Activated CD4-positive, alpha-beta T cell treated with anti-CD3 and anti-CD28 coated beads for 48 hours (primary cell): Measurements from ENCODE around the gene HEXD.

Source experiments
- DNase-seq: peaks from one replicate; pipeline ENCODE4 v3.0.0-alpha.2; 2020

The HEXD gene

DNA sequence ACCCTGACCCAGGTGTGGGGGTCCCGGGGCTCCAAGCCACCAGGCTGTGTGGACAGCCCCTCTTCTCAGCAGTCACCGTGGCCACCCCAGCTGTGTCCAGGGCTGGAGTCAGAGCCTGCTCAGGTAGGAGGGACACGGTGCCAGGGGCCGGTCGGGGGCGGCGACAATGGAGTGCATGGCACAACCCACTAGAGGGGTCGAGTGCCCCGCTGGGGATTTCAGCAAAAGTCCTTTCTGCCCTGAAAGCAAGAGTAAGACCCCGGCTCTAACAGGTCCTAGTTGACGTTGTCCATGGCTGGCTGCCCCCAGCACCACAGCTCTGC is 35.3 kb upstream of the HEXD start:
- no peak for DNase-seq

DNA sequence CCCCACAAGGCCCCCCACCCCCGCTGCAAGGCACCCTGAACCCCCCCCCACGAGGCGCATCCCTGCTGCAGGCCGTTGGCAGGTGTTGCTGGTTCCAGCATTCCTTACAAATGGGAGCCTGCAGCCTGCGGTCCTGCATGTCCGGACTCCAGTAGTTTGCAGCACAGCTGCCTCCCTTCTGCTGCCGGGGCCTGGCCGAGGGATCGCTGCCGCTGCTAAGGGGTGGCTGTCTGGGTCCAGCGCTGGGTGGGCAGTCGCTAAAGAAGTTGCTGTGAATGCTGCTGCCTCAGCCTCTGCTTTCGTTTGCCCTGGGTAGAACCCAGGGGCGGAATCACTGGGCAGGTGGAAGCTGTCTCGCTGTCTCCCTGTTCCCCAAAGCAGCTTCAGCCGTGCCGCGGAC is 34.7 kb upstream of the HEXD start:
- DNase-seq, result no peak

DNA sequence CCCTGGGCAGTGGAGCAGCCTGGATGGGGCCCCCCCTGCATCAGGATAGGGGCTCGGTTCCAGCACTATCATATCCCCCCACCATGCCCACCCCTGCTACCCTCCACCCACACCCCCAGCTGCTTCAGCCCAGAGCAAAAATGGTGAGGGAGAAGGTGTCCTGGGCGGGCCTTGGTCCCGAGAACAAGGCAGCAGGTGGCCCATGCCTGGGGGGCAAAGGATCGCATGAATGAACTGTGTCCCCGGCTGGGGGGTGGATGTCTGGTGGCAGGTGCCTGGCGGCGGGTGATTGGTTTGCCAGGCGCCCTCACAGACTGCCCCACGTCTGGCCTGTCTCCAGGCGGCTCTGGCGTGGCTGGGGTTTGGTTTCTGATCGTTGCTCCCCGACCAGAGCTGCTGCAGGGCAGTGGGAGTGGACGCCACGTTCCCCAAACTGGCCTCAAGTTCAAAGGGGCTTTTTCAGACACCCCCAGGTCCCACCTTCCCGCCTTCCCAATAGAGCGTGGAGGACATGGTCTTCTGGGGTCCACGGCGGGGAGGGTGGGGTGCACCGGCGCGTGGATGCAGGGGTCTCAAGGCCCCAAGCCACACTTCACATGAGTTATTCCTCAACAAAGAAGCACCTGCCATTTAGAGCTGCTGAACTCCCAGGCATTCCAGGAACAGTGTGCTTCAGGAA is 34.0 kb upstream of the HEXD start:
- DNase-seq, result no peak

DNA sequence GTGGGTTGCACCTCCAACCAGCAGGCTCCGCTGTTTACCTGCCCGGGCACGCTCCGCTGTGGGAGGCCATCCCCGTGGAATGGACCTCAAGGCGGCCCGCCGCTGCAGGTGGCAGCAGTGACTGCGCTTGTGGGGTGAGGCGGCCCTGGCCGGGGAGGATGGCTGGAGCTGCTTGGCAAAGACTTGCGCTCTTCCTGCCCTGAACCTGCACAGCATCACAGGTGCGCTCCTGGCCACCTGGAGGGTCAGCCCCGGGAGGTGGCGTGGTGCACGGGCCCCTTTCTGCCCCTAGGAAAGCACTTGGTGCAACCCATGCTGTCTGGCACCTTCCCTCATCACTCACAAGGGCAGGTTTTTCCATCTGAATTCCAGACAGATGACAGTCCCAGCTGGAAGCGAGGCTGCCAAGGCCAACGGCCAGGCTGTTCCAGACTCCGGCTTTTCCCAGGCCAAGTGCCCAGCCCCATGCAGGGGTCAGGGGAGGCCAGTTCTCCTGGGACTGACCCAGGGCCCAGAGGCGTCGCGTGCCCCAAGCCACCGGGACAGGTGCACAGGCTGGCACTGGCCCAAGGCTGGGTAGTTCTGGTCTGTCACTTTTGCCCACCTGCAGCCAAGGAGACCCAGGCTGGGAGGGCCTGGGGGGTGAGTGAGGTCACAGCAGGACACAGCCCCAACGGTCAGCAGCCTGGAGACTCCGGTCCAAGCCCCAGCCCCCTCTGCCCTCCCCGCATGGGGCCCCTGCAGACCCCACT is 33.2 kb upstream of the HEXD start:
- DNase-seq, result no peak

DNA sequence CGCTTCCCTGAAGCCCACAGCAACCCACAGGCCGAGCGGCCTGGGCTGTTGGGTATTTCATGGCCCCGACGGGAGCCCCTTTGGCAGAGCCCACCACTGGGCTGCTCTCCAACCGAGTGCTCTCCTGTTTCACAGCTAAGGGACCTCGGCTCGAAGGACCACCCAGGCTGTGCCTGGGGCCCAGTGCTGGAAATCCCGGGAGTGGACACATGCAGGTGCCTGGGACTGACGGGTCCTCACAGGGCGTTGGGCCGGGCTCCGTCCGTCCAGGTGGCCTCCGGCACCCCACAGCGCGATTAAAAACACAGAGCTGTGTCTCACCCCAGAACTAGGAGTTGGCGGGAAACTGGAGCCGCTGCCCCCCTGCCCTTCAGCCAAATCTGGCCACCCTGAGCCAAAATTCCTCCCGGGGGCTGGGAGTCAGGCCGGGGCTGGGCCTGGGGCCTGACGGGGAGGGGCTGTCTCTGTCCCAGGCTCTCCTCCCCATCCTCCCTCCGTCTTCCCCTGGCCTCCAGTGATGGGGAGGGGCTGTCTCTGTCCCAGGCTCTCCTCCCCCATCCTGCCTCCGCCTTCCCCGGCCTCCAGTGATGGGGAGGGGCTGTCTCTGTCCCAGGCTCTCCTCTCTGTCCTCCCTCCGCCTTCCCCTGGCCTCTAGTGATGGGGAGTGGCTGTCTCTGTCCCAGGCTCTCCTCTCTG is 32.4 kb upstream of the HEXD start:
- no peak for DNase-seq

DNA sequence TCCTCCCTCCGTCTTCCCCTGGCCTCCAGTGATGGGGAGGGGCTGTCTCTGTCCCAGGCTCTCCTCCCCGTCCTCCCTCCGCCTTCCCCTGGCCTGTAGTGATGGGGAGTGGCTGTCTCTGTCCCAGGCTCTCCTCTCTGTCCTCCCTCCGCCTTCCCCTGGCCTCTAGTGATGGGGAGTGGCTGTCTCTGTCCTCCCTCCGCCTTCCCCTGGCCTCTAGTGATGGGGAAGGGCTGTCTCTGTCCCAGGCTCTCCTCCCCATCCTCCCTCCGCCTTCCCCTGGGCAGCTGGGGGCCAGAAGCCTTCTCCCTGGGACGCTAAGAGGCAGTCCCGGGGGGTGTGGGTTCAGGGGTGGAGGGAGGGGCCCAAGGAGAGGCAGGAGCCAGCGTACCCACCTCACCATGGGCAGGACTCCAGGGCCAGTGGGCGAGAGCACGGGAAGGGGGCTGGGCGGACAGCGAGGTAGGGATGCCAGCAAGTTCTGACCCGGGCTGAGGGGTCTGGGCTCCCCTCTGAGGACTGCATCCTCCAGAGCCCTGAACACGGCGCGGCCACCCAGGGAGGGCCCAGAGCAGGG is 31.8 kb upstream of the HEXD start:
- no peak for DNase-seq

DNA sequence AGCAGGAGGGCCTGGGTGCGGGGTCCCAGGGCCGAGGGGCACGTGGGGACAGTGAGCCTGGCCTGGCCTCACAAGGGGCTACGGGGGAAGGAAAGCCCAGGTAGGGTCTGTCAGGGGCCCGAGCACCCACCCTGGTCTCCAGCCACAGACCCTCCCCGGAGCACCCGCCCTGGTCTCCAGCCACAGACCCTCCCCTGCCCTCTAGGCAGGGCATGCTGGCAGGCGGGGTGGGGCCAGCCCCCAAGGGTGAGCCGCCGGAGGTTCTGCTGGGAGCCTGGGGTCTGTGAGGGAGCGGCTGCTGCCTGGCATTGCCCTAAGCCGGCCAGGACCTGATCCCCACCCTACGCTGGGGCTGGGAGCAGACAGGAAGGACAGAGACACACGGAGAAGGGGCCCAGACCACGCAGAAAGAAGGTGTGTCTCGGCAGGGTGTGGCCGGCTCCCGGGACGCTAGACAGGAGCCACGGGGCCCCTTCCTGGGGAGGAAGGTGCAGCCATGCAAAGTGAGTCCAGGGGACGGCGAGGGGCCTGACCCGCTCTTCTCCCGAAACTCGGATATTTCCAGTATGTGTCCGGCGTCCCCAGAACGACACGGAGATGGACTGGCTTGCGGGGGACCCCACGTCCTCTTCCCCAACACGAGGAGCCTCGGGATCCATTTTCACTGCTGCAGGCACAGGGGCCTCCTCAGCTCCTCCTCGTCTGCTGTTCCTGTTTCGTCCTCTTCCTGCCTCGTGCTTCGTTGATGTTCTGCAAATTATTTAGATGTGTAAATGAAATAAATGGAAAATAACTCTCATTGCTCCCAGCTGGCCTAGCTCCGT is 31.1 kb upstream of the HEXD start:
- DNase-seq, result no peak

DNA sequence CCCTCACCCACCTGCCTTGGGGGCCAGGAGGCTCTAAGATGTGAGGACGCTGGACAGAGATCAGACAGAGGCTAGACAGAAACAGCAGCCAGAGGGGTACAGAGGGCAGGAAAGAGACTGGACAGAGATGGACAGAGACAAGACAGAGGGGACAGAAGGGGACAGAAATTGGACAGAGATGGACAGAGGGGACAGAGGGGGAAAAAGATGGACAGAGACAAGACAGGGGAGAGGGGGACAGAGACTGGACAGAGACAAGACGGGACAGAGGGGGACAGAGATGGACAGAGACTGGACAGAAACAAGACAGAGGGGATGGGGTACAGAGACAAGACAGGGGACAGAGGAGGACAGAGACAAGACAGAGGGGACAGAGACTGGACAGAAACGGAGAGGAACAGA is 30.4 kb upstream of the HEXD start:
- DNase-seq, result no peak

DNA sequence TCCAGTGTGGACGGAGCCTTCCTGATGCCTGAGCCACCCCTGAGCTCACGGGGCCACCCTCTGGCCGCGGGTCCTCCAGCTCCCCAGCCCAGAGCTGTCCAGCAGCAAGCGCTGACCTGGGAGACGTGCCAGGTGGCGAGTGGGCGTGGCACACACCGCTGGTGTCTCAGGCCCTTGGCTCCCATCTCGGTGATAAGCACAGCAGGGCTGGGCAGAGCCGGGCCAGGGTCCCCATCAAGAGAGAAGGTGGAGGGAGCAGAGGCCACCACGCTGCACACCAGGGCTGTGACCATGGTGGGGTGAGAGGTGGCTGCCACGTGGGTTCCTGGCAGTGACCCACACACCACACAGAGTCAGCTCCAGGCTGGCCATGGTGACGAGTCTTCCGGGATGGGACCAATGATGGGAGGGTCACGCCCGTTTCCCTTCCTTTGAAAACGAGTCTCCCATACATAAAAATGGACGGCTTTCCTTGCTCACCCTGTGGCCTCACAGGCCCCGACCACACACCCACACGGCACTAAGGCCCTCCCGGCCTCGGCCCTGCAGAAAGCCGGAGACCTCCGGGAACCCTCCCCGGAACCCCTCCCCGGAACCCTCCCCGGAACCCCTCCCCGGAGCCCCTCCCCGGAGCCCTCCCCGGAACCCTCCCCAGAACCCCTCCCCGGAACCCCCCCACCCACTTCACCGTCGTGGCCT is 29.8 kb upstream of the HEXD start:
- no peak for DNase-seq

DNA sequence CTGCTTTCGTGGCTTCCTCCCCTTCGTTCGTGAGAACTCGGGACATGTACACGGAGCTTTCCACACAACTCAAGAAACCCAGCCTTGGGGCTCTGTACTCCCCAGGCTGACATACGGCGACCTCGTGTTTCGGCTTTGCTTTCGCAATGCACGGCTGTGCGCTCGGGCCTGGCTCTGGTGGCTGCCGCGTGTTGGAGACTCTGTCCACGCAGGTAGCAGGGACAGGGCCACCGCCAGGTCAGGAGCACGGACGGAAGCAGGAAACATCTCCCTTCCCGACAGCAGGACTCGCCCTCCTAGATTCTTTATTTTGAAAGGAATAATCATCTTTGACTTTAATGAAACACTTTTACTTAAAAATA is 29.2 kb upstream of the HEXD start:
- DNase-seq, result no peak

DNA sequence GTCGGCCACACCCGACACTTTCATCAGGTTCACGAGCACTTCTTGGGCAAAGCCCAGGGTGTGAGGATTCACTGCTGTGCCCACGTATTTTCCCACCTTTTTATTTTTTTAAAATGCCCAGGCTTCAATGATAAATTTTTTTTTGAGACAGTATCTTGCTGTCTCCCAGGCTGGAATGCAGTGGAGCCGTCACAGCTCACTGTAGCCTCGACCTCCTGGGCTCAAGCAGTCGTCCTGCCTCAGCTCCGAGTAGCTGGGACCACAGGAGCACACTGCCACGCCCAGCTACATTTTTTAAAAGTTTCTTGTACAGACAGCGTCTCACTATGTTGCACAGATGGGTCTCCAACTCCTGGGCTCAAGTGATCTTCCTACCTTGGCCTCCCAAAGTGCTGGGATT is 28.8 kb upstream of the HEXD start:
- no peak for DNase-seq

DNA sequence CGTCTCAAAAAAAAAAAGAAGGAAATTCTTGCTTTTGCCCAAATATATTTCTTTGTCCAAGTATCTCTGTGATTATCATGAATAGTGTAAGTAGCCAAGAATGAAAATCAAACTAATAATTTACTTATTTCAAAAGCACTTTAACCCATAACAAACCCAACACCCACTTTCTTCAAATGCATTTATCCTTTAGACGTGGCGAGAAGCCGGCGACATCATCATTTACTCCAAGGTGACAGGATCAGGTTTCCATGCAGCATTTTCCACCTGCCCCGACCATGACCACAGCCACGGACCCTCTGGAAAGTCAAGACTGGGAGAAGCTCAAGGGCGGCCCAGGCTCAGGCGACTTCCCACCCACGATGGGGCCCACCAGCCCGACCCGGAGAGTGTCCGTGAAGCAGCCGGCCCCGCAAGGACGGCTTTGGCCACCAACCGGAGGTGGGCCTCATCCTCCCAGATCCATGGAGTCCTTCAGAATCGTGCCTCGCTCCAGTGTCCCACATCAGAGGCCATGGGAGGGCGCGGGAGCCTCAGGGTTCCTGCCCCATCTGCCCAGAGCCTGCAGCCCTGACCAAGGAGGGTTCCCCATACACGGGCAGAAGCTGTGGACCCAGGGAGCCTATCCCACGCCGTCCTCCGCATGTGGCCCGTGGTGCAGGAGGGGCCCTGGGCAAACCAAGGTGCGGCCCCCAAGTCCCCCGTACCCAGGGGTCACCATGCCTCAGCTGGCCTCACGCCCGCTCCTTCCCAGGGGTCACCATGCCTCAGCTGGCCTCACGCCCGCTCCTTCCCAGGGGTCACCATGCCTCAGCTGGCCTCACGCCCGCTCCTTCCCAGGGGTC is 27.9 kb upstream of the HEXD start:
- DNase-seq, result no peak

DNA sequence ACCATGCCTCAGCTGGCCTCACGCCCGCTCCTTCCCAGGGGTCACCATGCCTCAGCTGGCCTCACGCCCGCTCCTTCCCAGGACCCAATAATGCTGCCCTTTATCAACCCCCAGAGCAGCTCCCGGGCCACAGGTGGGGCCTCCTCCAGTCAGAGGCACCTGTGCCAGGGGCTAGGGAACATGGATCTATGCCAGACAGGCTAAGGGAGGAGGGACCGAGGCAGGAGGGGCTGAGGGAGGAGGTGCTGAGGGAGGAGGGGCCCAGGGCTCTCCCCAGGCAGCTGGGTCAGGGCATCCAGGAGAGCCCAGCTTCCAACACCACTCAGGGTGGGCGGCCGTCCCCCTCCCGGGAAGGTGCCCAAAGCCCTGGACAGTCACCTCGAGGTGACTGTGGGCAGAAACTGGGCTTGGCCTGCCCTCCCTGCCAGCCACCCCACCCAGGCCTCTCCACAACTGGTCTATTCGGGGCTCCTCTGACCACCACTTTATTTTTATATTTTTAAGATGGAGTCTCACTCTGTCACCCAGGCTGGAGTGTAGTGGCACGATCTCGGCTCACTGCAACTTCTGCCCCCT is 27.2 kb upstream of the HEXD start:
- no peak for DNase-seq

DNA sequence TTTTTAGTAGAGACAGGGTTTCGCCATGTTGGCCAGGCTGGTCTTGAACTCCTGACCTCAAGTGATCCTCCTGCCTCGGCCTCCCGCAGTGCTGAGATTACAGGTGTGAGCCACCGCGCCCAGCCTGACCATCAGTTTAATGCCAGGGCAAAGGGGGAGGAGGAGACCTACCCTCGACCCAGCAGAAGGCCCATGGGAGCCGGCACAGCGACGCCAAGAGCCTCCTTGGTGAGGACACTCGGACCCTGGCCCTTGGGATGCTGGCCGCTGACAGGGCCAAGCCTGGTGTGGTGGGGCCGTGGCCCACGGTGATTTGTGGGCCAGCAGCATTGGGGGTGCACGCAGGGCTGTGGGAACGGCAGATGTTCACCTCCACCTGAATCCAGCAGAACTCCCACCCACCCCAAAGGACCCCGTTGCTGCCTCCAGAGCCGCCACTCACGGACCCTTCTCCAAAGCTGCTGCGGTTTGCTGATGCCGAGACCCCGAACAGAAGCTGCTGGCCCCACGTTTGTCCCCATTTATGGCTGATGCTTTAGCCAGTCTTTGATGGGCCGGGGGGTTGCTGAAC is 26.6 kb upstream of the HEXD start:
- no peak for DNase-seq

DNA sequence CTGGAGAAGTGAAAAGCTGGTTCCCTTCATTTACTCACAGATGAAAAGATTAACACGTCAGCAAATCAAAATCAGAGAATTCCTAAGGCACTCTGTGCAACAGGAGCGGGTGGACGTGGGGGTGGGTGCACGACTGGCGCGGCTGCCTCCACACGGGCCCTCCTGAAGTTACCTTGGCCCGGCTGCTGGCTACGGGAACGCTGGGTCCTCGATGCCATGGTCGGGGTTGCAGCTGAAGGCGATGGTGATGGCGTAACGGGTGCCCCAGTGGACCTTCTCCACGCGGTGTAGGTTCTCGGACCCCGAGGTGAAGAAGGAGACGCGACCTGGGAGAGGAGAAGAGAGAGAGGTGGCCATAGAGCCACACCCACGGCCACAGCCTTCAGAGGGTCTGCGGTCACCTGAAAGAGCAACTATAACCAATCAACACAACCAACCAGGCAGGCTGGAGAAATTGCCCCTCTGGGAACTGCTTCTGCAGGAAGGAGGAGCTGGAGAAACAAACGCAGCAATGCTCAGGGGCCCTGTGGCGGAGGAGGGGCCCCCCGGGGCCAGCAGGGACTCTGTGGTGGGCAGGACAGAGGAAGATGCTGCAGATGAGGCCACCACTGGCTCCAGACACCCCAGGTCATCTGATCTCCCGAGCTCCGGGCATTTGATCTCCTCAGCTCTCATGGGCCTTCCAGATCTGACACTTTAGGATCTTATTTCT is 25.8 kb upstream of the HEXD start:
- no peak for DNase-seq

DNA sequence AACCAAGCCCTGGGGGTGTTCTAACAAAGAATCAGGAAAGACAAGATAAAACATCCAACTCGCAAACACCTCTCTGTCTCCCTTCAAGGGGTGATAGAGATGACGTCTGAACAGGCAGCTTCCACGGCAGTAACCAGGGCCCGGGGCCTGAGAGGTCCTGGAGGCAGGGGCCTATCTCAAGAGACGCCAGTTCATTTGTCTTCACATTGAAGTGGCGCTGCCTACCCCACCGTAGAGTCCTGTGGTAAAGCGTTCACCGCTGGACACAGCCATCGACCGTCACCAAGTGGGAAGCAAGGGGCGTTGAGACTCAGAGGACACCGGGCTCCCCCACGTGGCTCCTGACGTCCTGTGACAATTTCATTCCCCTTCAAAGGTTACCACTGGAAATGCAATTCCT is 25.2 kb upstream of the HEXD start:
- DNase-seq, result no peak

DNA sequence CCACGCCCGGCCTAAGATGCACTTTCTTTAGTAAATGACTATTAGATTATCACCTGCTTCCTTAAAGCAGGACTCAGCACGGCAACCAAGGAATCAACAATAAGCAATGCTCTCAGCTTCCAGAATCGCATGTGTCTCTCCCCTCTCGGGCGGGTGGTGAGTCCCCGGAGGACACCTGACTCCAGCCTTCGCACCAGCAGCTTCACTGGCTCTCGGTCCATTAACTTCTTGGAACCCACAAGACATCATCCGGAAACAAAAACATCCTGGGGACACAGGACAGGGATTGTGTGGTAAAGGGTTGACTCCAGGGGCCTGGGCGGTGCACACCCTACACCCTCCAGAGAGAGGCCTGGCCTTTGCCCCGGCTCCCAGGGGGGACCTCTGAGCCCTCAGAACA is 23.9 kb upstream of the HEXD start:
- no peak for DNase-seq

DNA sequence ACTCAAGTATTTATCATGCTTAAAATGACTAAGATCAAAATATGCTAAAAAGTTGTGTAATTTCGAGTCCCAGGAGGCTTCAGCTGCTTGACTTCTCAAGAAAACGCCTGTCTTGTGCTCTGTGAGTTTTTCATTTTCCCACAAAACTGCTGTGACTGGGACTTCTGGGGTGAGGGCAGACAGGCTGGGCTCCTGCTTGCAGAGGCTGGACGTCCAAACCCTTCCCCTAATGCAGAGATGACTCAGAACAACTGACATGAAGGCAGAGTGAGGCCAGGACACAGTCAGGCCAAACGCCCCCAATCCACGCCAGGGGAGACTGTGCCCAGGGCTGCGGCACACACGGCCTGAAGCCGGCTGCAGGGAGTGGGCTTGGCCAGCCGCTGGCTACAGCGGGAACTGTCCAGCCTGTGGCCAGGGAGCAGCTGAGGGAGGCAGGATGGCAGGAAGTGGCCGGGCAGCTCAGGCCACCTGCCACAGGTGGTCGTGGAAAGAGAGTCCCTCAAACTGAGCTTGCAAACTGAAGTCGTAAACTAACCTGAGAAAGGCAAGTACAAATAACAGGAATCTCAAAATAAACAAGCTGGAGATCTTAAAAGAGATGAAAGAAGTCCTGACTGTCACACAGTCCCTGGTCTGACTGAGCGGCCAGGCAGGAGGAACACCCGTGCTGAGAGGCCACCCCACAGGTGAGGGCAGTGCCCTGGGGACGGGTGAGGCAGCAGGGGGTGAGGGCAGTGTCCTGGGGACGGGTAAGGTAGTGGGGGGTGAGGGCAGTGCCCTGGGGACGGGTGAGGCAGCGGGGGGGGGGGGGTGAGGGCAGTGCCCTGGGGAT is 21.3 kb upstream of the HEXD start:
- no peak for DNase-seq
